Stomach (tissue), 19 donors: Measurements from ENCODE around the gene FZD8. TPM values are rescaled to one million over a fixed set of nuclear protein-coding genes. Genes with fewer than 3 reads are reported as not detected.
"Not testable (repeated sequence)": the region's sequence is repeated elsewhere in the genome, so short reads cannot be mapped to it uniquely, and the experiment has no call there.

ENCODE experiments used
- DNase-seq, 2 donors: peaks; one replicate each; pipeline versions ENCODE4 v3.0.0 to v3.0.0-alpha.2; 2013 to 2019
- H3K27ac ChIP-seq, 5 donors: fragments of 200-600 bp in 4 of 5; sonication (generic) in 4 of 5; one replicate each; pipeline ENCODE4 v1.5.1; 2013 to 2019; ENCODE audit warnings: mild to moderate bottlenecking in 1 of 5, moderate library complexity in 1 of 5
- H3K27me3 ChIP-seq, 3 donors: fragments of 200-600 bp; sonication (generic); one replicate each; pipeline ENCODE4 v1.5.1; 2017 to 2019; ENCODE audit warnings: mixed run types in 1 of 3
- H3K36me3 ChIP-seq, 4 donors: fragments of 200-600 bp; sonication (generic); 1 replicate in 3 of 4; 2 replicates in 1 of 4; pipeline ENCODE4 v1.5.1; 2016 to 2019
- H3K4me1 ChIP-seq, 4 donors: fragments of 200-600 bp; sonication (generic); one replicate each; pipeline ENCODE4 v1.5.1; 2016 to 2019
- H3K4me3 ChIP-seq, 4 donors: fragments of 200-600 bp; sonication (generic) in 3 of 4; one replicate each; pipeline ENCODE4 v1.5.1; 2016 to 2019; ENCODE audit warnings: mild to moderate bottlenecking in 1 of 4
- H3K9me3 ChIP-seq, 4 donors: fragments of 200-600 bp; sonication (generic); one replicate each; pipeline ENCODE4 v1.5.1; 2016 to 2019
- CTCF ChIP-seq, 7 experiments: fragments of 450-650 bp in 4 of 7; fragments of 200-600 bp in 3 of 7; sonication (generic) in 3 of 7; IDR thresholded peaks; one replicate each; pipeline ENCODE4 v1.5.1; 2016 to 2019; ENCODE audit warnings: antibody characterized with exemption in 7 of 7, control low read depth in 2 of 7, mild to moderate bottlenecking in 1 of 7
- EP300 ChIP-seq: sonication (generic); formaldehyde crosslinking; IDR thresholded peaks from one replicate; pipeline ENCODE4 v1.6.1; 2017; ENCODE audit warnings: antibody characterized with exemption
- POLR2A ChIP-seq, 4 donors: fragments of 450-650 bp; IDR thresholded peaks; one replicate each; pipeline ENCODE4 v1.6.1; 2016; ENCODE audit warnings: antibody characterized with exemption in 4 of 4, control low read depth in 2 of 4, mild to moderate bottlenecking in 1 of 4, moderate library complexity in 1 of 4
- POLR2AphosphoS5 ChIP-seq, 3 donors: sonication (generic); formaldehyde crosslinking; IDR thresholded peaks; one replicate each; pipeline ENCODE4 v1.6.1; 2016; ENCODE audit warnings: antibody characterized with exemption in 3 of 3
- WGBS, 5 donors: extraction: QIAGEN DNeasy Blood & Tissue Kit in 3 of 5; methylation state at CpG; one replicate each; pipeline versions ENCODE4 v1.1.5 to v1.1.7; 2013 to 2018; 5-methylcytosine and 5-hydroxymethylcytosine counted together
- intact Hi-C: fragments of 100-400 bp; cut with DNase I; formaldehyde crosslinking; loops from one replicate; pipeline ENCODE4 v1.15.1; 2023; ENCODE audit warnings: low total_unique reads
- long read RNA-seq, 10 donors: transcript quantifications; one replicate each; lab custom pipeline, GENCODE V29; 2026
- polyA plus RNA-seq, 3 donors: library from polyadenylated mRNA; stranded (reverse); fragments of 200-250 nt; gene quantifications; one replicate each; pipeline ENCODE4 v1.2.3, GENCODE V29; 2013
- total RNA-seq, 5 donors: library from RNA; depleted of rRNA; stranded (reverse); fragments of >200 nt; gene quantifications; one replicate each; pipeline versions ENCODE4 v1.1.0 to v1.2.3, GENCODE V29; 2014 to 2016
- donor health status: healthy with polysubstance abuse.
- donor health status: Bipolar disorder and iron deficiency.
- donor health status: healthy.

FZD8 gene
- total RNA-seq (10 to 100 TPM in 4 of 5 donors, 1 to 10 TPM in 1; 1.2 to 17.7 (median 12.1) TPM), polyA plus RNA-seq (1 to 10 TPM in 2 of 3 donors, under 1 TPM in 1; 0.92 to 2.4 (median 1.5) TPM)
- long read RNA-seq, donor 1, full-length matches to known transcripts: 26 of 26 reads
- long read RNA-seq, donor 1, partial matches to known transcripts: 0 of 26 reads
- long read RNA-seq, donor 1, other reads (novel, unspliced or antisense): 0 of 26 reads
- long read RNA-seq, donor 2, full-length matches to known transcripts: 20 of 20 reads
- long read RNA-seq, donor 2, partial matches to known transcripts: 0 of 20 reads
- long read RNA-seq, donor 2, other reads (novel, unspliced or antisense): 0 of 20 reads
- long read RNA-seq, donor 3, full-length matches to known transcripts: 14 of 14 reads
- long read RNA-seq, donor 3, partial matches to known transcripts: 0 of 14 reads
- long read RNA-seq, donor 3, other reads (novel, unspliced or antisense): 0 of 14 reads
- long read RNA-seq, donor 4, full-length matches to known transcripts: 4 of 4 reads
- long read RNA-seq, donor 4, partial matches to known transcripts: 0 of 4 reads
- long read RNA-seq, donor 4, other reads (novel, unspliced or antisense): 0 of 4 reads
- long read RNA-seq, donor 5, full-length matches to known transcripts: 21 of 21 reads
- long read RNA-seq, donor 5, partial matches to known transcripts: 0 of 21 reads
- long read RNA-seq, donor 5, other reads (novel, unspliced or antisense): 0 of 21 reads
- long read RNA-seq, donor 6, full-length matches to known transcripts: 43 of 43 reads
- long read RNA-seq, donor 6, partial matches to known transcripts: 0 of 43 reads
- long read RNA-seq, donor 6, other reads (novel, unspliced or antisense): 0 of 43 reads
- long read RNA-seq, donor 7, full-length matches to known transcripts: 39 of 39 reads
- long read RNA-seq, donor 7, partial matches to known transcripts: 0 of 39 reads
- long read RNA-seq, donor 7, other reads (novel, unspliced or antisense): 0 of 39 reads
- long read RNA-seq, donor 8, full-length matches to known transcripts: 48 of 48 reads
- long read RNA-seq, donor 8, partial matches to known transcripts: 0 of 48 reads
- long read RNA-seq, donor 8, other reads (novel, unspliced or antisense): 0 of 48 reads
- long read RNA-seq, donor 9, full-length matches to known transcripts: 41 of 41 reads
- long read RNA-seq, donor 9, partial matches to known transcripts: 0 of 41 reads
- long read RNA-seq, donor 9, other reads (novel, unspliced or antisense): 0 of 41 reads
- long read RNA-seq, donor 10, full-length matches to known transcripts: 6 of 6 reads
- long read RNA-seq, donor 10, partial matches to known transcripts: 0 of 6 reads
- long read RNA-seq, donor 10, other reads (novel, unspliced or antisense): 0 of 6 reads

GRCh38 chr10:35642035-35642792, at the start of gene FZD8:
Gene FZD8 (minus strand): TSS chr10:35642296. CDS start chr10:35641429, 867 bp downstream.
- peak within 1 kb of the TSS; percentile 75 to 87 (median 77) for H3K4me3 ChIP-seq
- 1 to 3% (median 1%) methylated on average over 8 to 80 of the region's 80 CpGs for WGBS, 5 donors
- H3K27ac ChIP-seq: peak within 1 kb of the TSS; percentile 86 to 94 (median 91)
- TF ChIP-seq EP300 (no peak), POLR2AphosphoS5 (IDR thresholded peaks at IDR 0.05) (peak; percentile 83 to 96 (median 94)), POLR2A (IDR thresholded peaks at IDR 0.05) (peak in 2 of 4 donors; percentile 61 to 68)
- no peaks in the 10 kb centered on the region for H3K36me3 ChIP-seq
- peak; percentile 94 to 97 for DNase-seq
- H3K9me3 ChIP-seq: no peaks in the 10 kb centered on the region
- intact Hi-C loops: no loop called here
- peaks cover 0 to 50% (median 4%) of the 10 kb centered on the region in 3 donors for H3K27me3 ChIP-seq
- H3K4me1 ChIP-seq: peaks cover 20 to 61% (median 48%) of the 10 kb centered on the region in 4 donors

GRCh38 chr10:35691522-35692236, 49.6 kb upstream of the FZD8 start:
- no peak for DNase-seq
- TF ChIP-seq POLR2AphosphoS5 (IDR thresholded peaks at IDR 0.05) (no peak), CTCF (IDR thresholded peaks at IDR 0.05) (no peak), EP300 (no peak), POLR2A (IDR thresholded peaks at IDR 0.05) (no peak)
- Histone ChIP-seq H3K27me3 (no peaks in the 10 kb centered on the region), H3K9me3 (no peaks in the 10 kb centered on the region), H3K27ac (no peak overlapping the region), H3K4me1 (peaks cover 0 to 14% (median 9%) of the 10 kb centered on the region in 4 donors), H3K36me3 (no peaks in the 10 kb centered on the region), H3K4me3 (no peak overlapping the region)
- WGBS, 5 donors: 89 to 93% (median 92%) methylated on average over 12 of the region's 12 CpGs
- intact Hi-C loops: no loop called here

GRCh38 chr10:35690534-35690933, 48.4 kb upstream of the FZD8 start:
- TF ChIP-seq POLR2AphosphoS5 (IDR thresholded peaks at IDR 0.05) (peak in 2 of 3 donors; percentile 53 to 60), POLR2A (IDR thresholded peaks at IDR 0.05) (no peak)
- intact Hi-C loops: no loop called here
- 22 to 45% (median 31%) methylated on average over 5 of the region's 5 CpGs for WGBS, 5 donors

GRCh38 chr10:35685858-35686257, 43.8 kb upstream of the FZD8 start:
- H3K27ac ChIP-seq: peak overlapping the region in 1 of 5 donors; percentile 13
- H3K4me3 ChIP-seq, intact Hi-C loops, H3K9me3 ChIP-seq, H3K27me3 ChIP-seq, DNase-seq, H3K36me3 ChIP-seq: not testable (repeated sequence)
- 73 to 83% (median 79%) methylated on average over 4 of the region's 4 CpGs for WGBS, 5 donors
- peaks cover 0 to 29% (median 21%) of the 10 kb centered on the region in 4 donors for H3K4me1 ChIP-seq

More at GRCh38 chr10:35690534-35690933, 48.4 kb upstream of the FZD8 start:
- Histone ChIP-seq H3K4me1 (peaks cover 0 to 22% (median 12%) of the 10 kb centered on the region in 4 donors), H3K36me3 (no peaks in the 10 kb centered on the region), H3K27ac (no peak overlapping the region), H3K9me3 (no peaks in the 10 kb centered on the region), H3K4me3 (no peak overlapping the region), H3K27me3 (no peaks in the 10 kb centered on the region)
- DNase-seq: peak; percentile 16 to 39
